Parathyroid adenoma (tissue), 2 donors: Measurements from ENCODE around the gene RECQL.
"Not testable (repeated sequence)": the region's sequence is repeated elsewhere in the genome, so short reads cannot be mapped to it uniquely, and the experiment has no call there.

Experiments used
- H2AFZ ChIP-seq: fragments of 300-600 bp; sonication (generic); one replicate; pipeline ENCODE4 v1.7.0; 2017; ENCODE audit warnings: antibody characterized with exemption, mild to moderate bottlenecking
- H3K27ac ChIP-seq: fragments of 300-600 bp; sonication (generic); one replicate; pipeline ENCODE4 v1.7.0; 2017
- H3K27me3 ChIP-seq: fragments of 300-600 bp; sonication (generic); one replicate; pipeline ENCODE4 v1.7.0; 2017; ENCODE audit warnings: low read length; ENCODE audit not compliant: control insufficient read depth, insufficient read depth
- H3K36me3 ChIP-seq: fragments of 300-600 bp; sonication (generic); one replicate; pipeline ENCODE4 v1.7.0; 2017; ENCODE audit warnings: low read length; ENCODE audit not compliant: control insufficient read depth, insufficient read depth
- H3K4me1 ChIP-seq: fragments of 300-600 bp; sonication (generic); one replicate; pipeline ENCODE4 v1.7.0; 2017; ENCODE audit warnings: control low read depth
- H3K4me2 ChIP-seq: fragments of 300-600 bp; sonication (generic); one replicate; pipeline ENCODE4 v1.7.0; 2017; ENCODE audit warnings: low read length
- H3K4me3 ChIP-seq: fragments of 300-600 bp; sonication (generic); one replicate; pipeline ENCODE4 v1.7.0; 2017; ENCODE audit warnings: low read depth, low read length
- H3K79me2 ChIP-seq: fragments of 300-600 bp; sonication (generic); one replicate; pipeline ENCODE4 v1.7.0; 2017; ENCODE audit warnings: control low read depth
- H3K9ac ChIP-seq: fragments of 300-600 bp; sonication (generic); one replicate; pipeline ENCODE4 v1.7.0; 2017; ENCODE audit warnings: mild to moderate bottlenecking
- H3K9me3 ChIP-seq: fragments of 300-600 bp; sonication (generic); one replicate; pipeline ENCODE4 v1.7.0; 2017; ENCODE audit warnings: low read length; ENCODE audit not compliant: control insufficient read depth
- CTCF ChIP-seq: fragments of 300-600 bp; sonication (generic); IDR thresholded peaks from one replicate; pipeline ENCODE4 v1.7.0; 2017; ENCODE audit warnings: antibody characterized with exemption, mild to moderate bottlenecking
- donor health status: primary hyperparathyroidism.

The RECQL gene

GRCh38 chr12:21476949-21477348, 24.5 kb downstream of the RECQL start:
- H3K79me2 ChIP-seq: no peaks in the 10 kb centered on the region
- no peak for TF ChIP-seq CTCF
- H3K9ac ChIP-seq: no peak overlapping the region
- H3K36me3 ChIP-seq: no peaks in the 10 kb centered on the region
- no peak overlapping the region for H3K4me2 ChIP-seq
- no peaks in the 10 kb centered on the region for H3K4me1 ChIP-seq
- H3K27ac ChIP-seq: no peak overlapping the region
- H2AFZ ChIP-seq: no peak overlapping the region
- H3K4me3 ChIP-seq: no peak overlapping the region
- no peaks in the 10 kb centered on the region for H3K27me3 ChIP-seq
- no peaks in the 10 kb centered on the region for H3K9me3 ChIP-seq

GRCh38 chr12:21475552-21475951, 25.9 kb downstream of the RECQL start:
- Histone ChIP-seq H3K79me2 (no peaks in the 10 kb centered on the region), H3K9ac (no peak overlapping the region), H3K4me2 (no peak overlapping the region), H3K9me3 (no peaks in the 10 kb centered on the region), H3K4me3 (no peak overlapping the region), H3K27me3 (no peaks in the 10 kb centered on the region), H3K4me1 (no peaks in the 10 kb centered on the region), H2AFZ (no peak overlapping the region), H3K36me3 (no peaks in the 10 kb centered on the region), H3K27ac (no peak overlapping the region)
- TF ChIP-seq CTCF: no peak

- no peaks in the 10 kb centered on the region for H3K27me3 ChIP-seq
- H3K27ac ChIP-seq: no peak overlapping the region
- H3K9ac ChIP-seq: no peak overlapping the region
- no peak overlapping the region for H2AFZ ChIP-seq
- no peaks in the 10 kb centered on the region for H3K4me1 ChIP-seq
- no peak for TF ChIP-seq CTCF
- H3K4me2 ChIP-seq: no peak overlapping the region
- H3K79me2 ChIP-seq: no peaks in the 10 kb centered on the region
- no peaks in the 10 kb centered on the region for H3K9me3 ChIP-seq
- no peak overlapping the region for H3K4me3 ChIP-seq
- H3K36me3 ChIP-seq: no peaks in the 10 kb centered on the region
Observed at GRCh38 chr12:21472197-21472823, 29.1 kb downstream of the RECQL start.

- Histone ChIP-seq H3K9ac (no peak overlapping the region), H2AFZ (no peak overlapping the region), H3K4me3 (no peak overlapping the region), H3K79me2 (no peaks in the 10 kb centered on the region), H3K27me3 (no peaks in the 10 kb centered on the region), H3K27ac (no peak overlapping the region), H3K4me1 (no peaks in the 10 kb centered on the region), H3K4me2 (no peak overlapping the region), H3K36me3 (no peaks in the 10 kb centered on the region), H3K9me3 (no peaks in the 10 kb centered on the region)
- TF ChIP-seq CTCF: no peak
Observed at GRCh38 chr12:21471294-21471693, 30.1 kb downstream of the RECQL start.

- H3K36me3 ChIP-seq, H2AFZ ChIP-seq, H3K9ac ChIP-seq, H3K79me2 ChIP-seq, H3K4me2 ChIP-seq, H3K4me1 ChIP-seq, H3K4me3 ChIP-seq, H3K27me3 ChIP-seq, H3K27ac ChIP-seq, H3K9me3 ChIP-seq: not testable (repeated sequence)
Observed at GRCh38 chr12:21467334-21467733, 34.1 kb downstream of the RECQL start.
